ENCODE results near the gene MRPL38. TPM values are rescaled to one million over a fixed set of nuclear protein-coding genes. Genes with fewer than 3 reads are reported as not detected.
A peak's percentile ranks its signal among the peaks of the same experiment; 100 is the strongest.

Gene MRPL38
- total RNA-seq, 1 experiment from 2014 or later: 146 TPM

GRCh38 chr17:75919611-75920010 lies 14.9 kb upstream of the MRPL38 start:
- no peak for DNase-seq (ENCODE audit: low spot score)
- Mint-ChIP-seq H3K4me1 (no peaks in the 10 kb centered on the region), H3K27ac (peak overlapping the region; percentile 60; the same call in 1 of the 2 replicates), H3K27me3 (ENCODE audit: low read depth) (no peaks in the 10 kb centered on the region), H3K36me3 (peaks cover 8% of the 10 kb centered on the region), H3K9me3 (no peaks in the 10 kb centered on the region), H3K4me3 (no peak overlapping the region)
- no peak for ATAC-seq
- POLR2A ChIA-PET: no interaction called here
- CTCF ChIA-PET: interaction anchor here (0.6 to 7.4 kb wide), 10 partner anchors 14 to 189 kb away, joined by 3 to 53 read pairs (median 4); partner anchors contain the start of gene MRPL38
- TF ChIP-seq, protein P1, sequence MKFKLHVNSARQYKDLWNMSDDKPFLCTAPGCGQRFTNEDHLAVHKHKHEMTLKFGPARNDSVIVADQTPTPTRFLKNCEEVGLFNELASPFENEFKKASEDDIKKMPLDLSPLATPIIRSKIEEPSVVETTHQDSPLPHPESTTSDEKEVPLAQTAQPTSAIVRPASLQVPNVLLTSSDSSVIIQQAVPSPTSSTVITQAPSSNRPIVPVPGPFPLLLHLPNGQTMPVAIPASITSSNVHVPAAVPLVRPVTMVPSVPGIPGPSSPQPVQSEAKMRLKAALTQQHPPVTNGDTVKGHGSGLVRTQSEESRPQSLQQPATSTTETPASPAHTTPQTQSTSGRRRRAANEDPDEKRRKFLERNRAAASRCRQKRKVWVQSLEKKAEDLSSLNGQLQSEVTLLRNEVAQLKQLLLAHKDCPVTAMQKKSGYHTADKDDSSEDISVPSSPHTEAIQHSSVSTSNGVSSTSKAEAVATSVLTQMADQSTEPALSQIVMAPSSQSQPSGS (CRISPR knock-in tag; IDR thresholded peaks at IDR 0.05; ENCODE audit: borderline replicate concordance, low read depth): no peak
- TF ChIP-seq, protein P2, sequence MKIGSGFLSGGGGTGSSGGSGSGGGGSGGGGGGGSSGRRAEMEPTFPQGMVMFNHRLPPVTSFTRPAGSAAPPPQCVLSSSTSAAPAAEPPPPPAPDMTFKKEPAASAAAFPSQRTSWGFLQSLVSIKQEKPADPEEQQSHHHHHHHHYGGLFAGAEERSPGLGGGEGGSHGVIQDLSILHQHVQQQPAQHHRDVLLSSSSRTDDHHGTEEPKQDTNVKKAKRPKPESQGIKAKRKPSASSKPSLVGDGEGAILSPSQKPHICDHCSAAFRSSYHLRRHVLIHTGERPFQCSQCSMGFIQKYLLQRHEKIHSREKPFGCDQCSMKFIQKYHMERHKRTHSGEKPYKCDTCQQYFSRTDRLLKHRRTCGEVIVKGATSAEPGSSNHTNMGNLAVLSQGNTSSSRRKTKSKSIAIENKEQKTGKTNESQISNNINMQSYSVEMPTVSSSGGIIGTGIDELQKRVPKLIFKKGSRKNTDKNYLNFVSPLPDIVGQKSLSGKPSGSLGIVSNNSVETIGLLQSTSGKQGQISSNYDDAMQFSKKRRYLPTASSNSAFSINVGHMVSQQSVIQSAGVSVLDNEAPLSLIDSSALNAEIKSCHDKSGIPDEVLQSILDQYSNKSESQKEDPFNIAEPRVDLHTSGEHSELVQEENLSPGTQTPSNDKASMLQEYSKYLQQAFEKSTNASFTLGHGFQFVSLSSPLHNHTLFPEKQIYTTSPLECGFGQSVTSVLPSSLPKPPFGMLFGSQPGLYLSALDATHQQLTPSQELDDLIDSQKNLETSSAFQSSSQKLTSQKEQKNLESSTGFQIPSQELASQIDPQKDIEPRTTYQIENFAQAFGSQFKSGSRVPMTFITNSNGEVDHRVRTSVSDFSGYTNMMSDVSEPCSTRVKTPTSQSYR (CRISPR knock-in tag; IDR thresholded peaks at IDR 0.05): no peak
- TF ChIP-seq GABPB1 (CRISPR knock-in tag; IDR thresholded peaks at IDR 0.05) (no peak), SP1 (CRISPR knock-in tag; conservative IDR thresholded peaks at IDR 0.05) (no peak), AR (CRISPR knock-in tag; IDR thresholded peaks at IDR 0.05) (no peak), SMAD4 (CRISPR knock-in tag; IDR thresholded peaks at IDR 0.05) (no peak), ZNF121 (CRISPR knock-in tag; IDR thresholded peaks at IDR 0.05) (no peak), ZNF671 (CRISPR knock-in tag; IDR thresholded peaks at IDR 0.05) (no peak), AFF4 (CRISPR knock-in tag; IDR thresholded peaks at IDR 0.05; ENCODE audit: borderline replicate concordance) (no peak), FOXJ3 (CRISPR knock-in tag; IDR thresholded peaks at IDR 0.05; ENCODE audit: borderline replicate concordance) (no peak), ZBTB21 (CRISPR knock-in tag; IDR thresholded peaks at IDR 0.05; ENCODE audit: borderline replicate concordance) (no peak), SOX15 (CRISPR knock-in tag; IDR thresholded peaks at IDR 0.05) (no peak), TCF7 (CRISPR knock-in tag; IDR thresholded peaks at IDR 0.05; ENCODE audit: low read depth) (no peak), KAT7 (CRISPR knock-in tag; IDR thresholded peaks at IDR 0.05; ENCODE audit: borderline replicate concordance) (no peak), JUN (CRISPR knock-in tag; IDR thresholded peaks at IDR 0.05) (no peak), ZNF317 (CRISPR knock-in tag; IDR thresholded peaks at IDR 0.05; ENCODE audit: borderline replicate concordance, low read depth) (no peak)
- TF ChIP-seq, protein P3, sequence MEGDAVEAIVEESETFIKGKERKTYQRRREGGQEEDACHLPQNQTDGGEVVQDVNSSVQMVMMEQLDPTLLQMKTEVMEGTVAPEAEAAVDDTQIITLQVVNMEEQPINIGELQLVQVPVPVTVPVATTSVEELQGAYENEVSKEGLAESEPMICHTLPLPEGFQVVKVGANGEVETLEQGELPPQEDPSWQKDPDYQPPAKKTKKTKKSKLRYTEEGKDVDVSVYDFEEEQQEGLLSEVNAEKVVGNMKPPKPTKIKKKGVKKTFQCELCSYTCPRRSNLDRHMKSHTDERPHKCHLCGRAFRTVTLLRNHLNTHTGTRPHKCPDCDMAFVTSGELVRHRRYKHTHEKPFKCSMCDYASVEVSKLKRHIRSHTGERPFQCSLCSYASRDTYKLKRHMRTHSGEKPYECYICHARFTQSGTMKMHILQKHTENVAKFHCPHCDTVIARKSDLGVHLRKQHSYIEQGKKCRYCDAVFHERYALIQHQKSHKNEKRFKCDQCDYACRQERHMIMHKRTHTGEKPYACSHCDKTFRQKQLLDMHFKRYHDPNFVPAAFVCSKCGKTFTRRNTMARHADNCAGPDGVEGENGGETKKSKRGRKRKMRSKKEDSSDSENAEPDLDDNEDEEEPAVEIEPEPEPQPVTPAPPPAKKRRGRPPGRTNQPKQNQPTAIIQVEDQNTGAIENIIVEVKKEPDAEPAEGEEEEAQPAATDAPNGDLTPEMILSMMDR (IDR thresholded peaks at IDR 0.05): no peak
- TF ChIP-seq, protein P4, sequence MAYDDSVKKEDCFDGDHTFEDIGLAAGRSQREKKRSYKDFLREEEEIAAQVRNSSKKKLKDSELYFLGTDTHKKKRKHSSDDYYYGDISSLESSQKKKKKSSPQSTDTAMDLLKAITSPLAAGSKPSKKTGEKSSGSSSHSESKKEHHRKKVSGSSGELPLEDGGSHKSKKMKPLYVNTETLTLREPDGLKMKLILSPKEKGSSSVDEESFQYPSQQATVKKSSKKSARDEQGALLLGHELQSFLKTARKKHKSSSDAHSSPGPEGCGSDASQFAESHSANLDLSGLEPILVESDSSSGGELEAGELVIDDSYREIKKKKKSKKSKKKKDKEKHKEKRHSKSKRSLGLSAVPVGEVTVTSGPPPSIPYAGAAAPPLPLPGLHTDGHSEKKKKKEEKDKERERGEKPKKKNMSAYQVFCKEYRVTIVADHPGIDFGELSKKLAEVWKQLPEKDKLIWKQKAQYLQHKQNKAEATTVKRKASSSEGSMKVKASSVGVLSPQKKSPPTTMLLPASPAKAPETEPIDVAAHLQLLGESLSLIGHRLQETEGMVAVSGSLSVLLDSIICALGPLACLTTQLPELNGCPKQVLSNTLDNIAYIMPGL (CRISPR knock-in tag; IDR thresholded peaks at IDR 0.05): no peak
- TF ChIP-seq, protein P5, sequence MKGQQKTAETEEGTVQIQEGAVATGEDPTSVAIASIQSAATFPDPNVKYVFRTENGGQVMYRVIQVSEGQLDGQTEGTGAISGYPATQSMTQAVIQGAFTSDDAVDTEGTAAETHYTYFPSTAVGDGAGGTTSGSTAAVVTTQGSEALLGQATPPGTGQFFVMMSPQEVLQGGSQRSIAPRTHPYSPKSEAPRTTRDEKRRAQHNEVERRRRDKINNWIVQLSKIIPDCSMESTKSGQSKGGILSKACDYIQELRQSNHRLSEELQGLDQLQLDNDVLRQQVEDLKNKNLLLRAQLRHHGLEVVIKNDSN (CRISPR knock-in tag; IDR thresholded peaks at IDR 0.05): no peak
